ENCODE data around the gene ARL6IP4.
A peak's percentile ranks its signal among the peaks of the same experiment; 100 is the strongest.

Gene ARL6IP4

DNA sequence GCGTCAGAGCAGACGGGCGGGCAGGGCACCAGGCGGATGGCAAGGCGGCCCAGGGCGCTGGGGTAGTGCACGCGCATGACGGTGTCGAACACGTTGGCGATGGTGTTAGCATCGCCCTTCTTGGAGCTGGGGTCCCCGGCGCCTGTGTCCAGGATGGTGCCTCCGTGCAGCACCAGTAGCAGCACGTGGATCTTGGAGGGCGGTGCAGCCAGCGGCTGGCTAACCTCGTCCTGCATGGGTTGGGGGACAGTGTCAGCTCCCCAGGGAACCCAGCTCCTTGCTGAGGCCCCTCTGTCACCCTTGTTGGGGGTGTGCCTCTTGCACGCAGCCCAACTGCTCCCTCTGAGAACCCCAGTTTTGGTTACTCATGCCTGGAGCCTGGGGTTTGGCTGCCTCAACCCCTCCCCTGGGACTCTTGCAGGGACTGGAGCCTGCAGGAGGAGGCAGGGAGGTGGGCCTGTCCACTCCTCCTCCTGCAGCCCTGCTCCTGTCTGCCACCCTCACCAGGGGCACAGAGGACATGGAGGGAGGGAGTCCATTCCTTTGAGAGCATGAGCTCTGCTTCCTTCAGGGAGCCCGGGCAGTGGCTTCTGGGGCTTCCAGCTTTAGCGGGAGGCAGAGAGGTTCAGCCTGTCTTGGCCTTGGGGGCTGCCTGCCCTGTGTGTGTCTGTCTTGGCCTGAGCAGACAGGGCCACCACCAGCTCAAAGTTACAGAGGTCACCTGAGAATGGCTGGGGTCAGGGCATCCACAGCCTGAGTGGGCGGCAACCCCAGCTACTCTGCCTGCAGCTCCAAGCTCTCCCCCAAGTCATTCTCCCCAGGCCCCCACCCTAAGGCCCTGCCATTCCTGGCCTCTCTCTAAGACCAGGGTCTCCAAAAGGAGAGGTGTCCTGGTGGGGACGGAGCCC is 17.1 kb downstream of the ARL6IP4 start:
- H3K36me3 Mint-ChIP-seq (ENCODE audit: low read depth), result peaks cover 11% of the 10 kb centered on the region
- no peak overlapping the region for H3K4me3 Mint-ChIP-seq
- no peak for DNase-seq
- no peaks in the 10 kb centered on the region for H3K9me3 Mint-ChIP-seq
- H3K4me1 Mint-ChIP-seq (ENCODE audit: low read depth), result peaks cover 9% of the 10 kb centered on the region
- no peak overlapping the region for H3K27ac Mint-ChIP-seq
- H3K27me3 Mint-ChIP-seq, result no peaks in the 10 kb centered on the region

DNA sequence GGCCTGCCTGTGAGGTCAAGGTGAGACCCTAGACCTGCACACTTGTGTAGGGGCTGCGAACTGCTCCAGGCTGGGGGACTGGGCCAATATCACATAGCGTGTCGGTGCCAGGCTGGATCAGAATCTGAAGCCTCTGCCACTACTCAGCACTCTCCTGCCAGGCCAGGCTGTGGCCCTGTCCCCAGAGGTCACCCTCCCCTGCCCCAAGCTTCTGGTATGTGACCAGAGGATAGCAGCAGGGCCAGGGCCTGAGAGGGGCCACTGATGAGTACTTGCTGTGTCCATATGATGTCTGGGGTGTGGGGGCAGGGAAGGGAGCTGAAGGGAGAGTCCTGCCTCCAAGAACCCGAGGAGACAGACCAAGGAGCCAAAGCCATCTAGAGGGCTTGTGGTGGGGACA is 17.8 kb downstream of the ARL6IP4 start:
- no peak overlapping the region for H3K4me3 Mint-ChIP-seq
- peaks cover 5% of the 10 kb centered on the region for H3K4me1 Mint-ChIP-seq (ENCODE audit: low read depth)
- no peak overlapping the region for H3K27ac Mint-ChIP-seq
- H3K27me3 Mint-ChIP-seq, result no peaks in the 10 kb centered on the region
- peaks cover 11% of the 10 kb centered on the region for H3K36me3 Mint-ChIP-seq (ENCODE audit: low read depth)
- no peaks in the 10 kb centered on the region for H3K9me3 Mint-ChIP-seq
- no peak for DNase-seq

DNA sequence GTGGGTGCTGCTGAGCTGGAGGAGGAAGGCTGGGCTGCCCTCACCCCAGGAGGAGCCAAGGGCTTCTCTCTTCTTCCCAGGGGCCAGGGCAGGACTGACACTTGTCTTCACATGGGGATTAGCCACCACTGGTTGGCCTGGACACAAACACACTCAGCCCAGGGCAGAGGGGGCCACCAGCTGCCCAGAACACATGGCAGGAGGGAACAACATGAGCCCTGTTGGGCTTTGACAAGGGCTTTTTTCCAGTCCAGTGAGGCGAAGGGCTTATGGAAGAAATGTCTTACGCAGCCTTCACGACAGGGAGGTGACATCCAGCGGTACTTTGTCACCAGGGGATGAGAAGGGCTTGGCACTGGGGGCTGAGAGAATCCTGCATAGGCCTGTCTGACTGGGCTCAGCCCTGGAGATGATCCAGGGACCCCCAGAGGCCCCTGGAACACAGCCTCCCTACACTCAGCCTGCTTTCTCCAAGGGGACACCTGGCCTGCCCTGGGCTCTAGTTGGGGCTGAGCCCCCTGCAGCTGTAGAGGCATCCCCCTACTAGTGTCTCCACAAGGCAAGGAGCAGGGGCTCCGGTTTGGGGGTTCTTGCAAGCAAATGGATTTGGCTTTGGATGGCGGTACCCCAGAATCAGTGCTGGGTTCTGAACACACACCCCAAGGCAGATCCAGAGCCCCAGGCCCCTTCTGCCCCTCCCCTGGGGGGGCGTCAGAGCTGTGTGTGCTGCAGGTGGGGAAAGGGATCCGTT is 18.9 kb downstream of the ARL6IP4 start:
- Mint-ChIP-seq H3K27ac (peak overlapping the region; percentile 1), H3K9me3 (no peaks in the 10 kb centered on the region), H3K36me3 (ENCODE audit: low read depth) (peaks cover 15% of the 10 kb centered on the region)

DNA sequence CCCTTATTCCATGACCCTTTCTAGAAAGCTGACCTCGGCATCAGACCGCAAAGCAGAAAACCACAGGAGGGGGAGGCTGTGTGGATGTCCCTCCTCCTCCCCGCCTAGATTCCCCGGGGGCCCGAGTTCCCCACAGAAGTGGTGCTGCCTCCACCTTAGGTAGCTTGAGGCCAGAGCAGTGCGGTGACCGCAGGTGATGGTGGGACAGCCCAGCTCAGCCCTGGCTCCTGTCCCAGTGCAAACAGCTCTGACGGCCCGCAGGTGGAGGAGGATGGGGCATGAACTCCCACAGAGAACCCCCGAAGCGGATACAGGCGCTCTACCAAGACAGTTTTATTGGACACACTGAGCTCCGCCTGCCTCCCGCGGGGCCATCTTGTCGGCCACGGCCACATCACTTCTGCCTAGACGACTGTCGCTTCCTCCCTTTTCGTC is 19.5 kb downstream of the ARL6IP4 start:
- no peak for DNase-seq
- peaks cover 19% of the 10 kb centered on the region for H3K36me3 Mint-ChIP-seq (ENCODE audit: low read depth)
- H3K27ac Mint-ChIP-seq, result no peak overlapping the region
- no peaks in the 10 kb centered on the region for H3K9me3 Mint-ChIP-seq
- H3K4me1 Mint-ChIP-seq (ENCODE audit: low read depth), result no peaks in the 10 kb centered on the region
- no peaks in the 10 kb centered on the region for H3K27me3 Mint-ChIP-seq
- H3K4me3 Mint-ChIP-seq, result no peak overlapping the region

More for the DNA sequence above, 18.9 kb downstream of the ARL6IP4 start:
- no peak for DNase-seq
- H3K4me3 Mint-ChIP-seq, result no peak overlapping the region
- H3K4me1 Mint-ChIP-seq (ENCODE audit: low read depth), result no peaks in the 10 kb centered on the region
- H3K27me3 Mint-ChIP-seq, result no peaks in the 10 kb centered on the region

DNA sequence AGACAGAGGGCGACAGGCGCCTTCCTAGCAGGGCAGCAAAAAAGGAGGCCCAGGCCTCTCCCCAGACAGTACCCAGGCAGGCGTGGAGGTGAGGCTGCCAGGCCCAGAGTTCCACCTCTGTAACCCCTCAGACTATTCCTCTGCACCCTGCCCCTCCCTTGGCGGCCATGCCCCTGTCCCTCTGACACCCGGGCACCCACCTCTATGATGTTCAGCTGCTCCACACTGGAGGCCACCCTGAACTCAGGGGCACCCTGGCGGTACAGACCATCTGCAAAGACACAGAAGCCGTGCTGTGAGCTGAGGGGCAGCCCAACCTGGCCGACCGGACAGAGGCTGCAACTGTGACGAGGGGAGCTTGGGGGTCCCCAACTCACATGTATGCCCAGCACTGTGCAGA is 20.1 kb downstream of the ARL6IP4 start:
- H3K4me1 Mint-ChIP-seq (ENCODE audit: low read depth), result no peaks in the 10 kb centered on the region
- H3K9me3 Mint-ChIP-seq, result no peaks in the 10 kb centered on the region
- no peak overlapping the region for H3K4me3 Mint-ChIP-seq
- DNase-seq, result no peak
- no peaks in the 10 kb centered on the region for H3K27me3 Mint-ChIP-seq
- no peak overlapping the region for H3K27ac Mint-ChIP-seq
- peaks cover 22% of the 10 kb centered on the region for H3K36me3 Mint-ChIP-seq (ENCODE audit: low read depth)

DNA sequence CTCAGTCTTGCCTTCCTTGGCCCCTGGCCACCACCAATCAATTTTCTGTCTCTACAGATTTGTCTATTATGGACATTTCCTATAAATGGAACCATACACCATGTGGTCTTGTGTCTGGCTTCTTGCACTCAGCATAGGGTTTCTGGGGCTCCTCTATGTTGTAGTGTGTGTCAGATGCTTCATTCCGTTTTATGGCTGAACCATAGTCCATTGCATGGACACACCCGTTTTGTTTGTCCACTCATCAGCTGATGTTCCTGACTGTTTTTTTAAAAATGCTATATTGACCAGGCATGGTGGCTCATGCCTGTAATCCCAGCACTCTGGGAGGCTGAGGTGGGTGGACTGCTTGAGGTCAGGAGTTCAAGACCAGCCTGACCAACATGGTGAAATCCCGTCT is 21.0 kb downstream of the ARL6IP4 start:
- no peak for DNase-seq
- Mint-ChIP-seq H3K27ac (no peak overlapping the region), H3K9me3 (no peaks in the 10 kb centered on the region), H3K4me1 (ENCODE audit: low read depth) (no peaks in the 10 kb centered on the region), H3K4me3 (no peak overlapping the region), H3K27me3 (no peaks in the 10 kb centered on the region), H3K36me3 (ENCODE audit: low read depth) (peaks cover 22% of the 10 kb centered on the region)

DNA sequence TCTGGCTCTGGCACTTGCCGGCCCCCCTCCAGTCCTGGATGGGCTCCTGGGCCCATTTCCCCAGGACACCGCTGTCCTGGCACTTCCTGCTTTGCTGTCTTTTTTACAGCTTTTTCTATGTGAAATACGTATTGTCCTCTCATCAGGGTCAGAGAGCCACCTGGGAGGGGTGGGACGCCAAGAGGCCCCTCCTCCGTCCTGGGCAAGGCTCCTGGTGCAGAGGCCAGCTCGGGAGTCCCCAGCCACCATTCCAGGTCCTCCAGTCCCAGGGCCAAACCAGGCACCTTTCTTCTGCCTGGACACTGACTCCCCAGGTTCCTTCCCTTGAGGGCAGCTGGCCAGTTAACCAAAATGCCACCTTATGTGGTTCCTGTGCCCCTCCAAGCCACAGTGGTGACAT is 22.8 kb downstream of the ARL6IP4 start:
- H3K36me3 Mint-ChIP-seq (ENCODE audit: low read depth), result peaks cover 23% of the 10 kb centered on the region
- H3K9me3 Mint-ChIP-seq, result no peaks in the 10 kb centered on the region
- H3K4me3 Mint-ChIP-seq, result no peak overlapping the region
- H3K27ac Mint-ChIP-seq, result no peak overlapping the region
- no peak for DNase-seq
- H3K4me1 Mint-ChIP-seq (ENCODE audit: low read depth), result no peaks in the 10 kb centered on the region
- no peaks in the 10 kb centered on the region for H3K27me3 Mint-ChIP-seq

DNA sequence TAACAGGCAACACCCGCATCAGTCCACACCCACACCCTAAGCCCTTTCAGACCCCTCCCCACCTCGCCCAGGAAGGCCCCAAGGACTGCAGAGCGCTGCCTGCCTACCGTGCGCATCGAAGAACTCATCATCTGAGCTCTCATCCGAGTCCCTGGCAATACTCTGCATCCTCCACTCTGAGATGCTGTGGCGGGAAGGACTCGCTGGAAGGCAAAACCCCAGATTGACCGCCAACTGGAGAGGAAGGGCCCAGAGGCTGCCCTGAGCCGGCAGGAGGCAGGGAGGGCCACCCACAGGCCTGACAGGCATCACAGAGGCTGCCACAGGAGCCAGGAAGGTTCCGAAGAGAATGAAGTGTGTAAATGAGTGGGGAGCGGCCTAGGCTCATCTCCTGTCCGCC is 23.8 kb downstream of the ARL6IP4 start:
- Mint-ChIP-seq H3K27ac (no peak overlapping the region), H3K4me3 (no peak overlapping the region), H3K36me3 (ENCODE audit: low read depth) (peaks cover 23% of the 10 kb centered on the region), H3K4me1 (ENCODE audit: low read depth) (no peaks in the 10 kb centered on the region), H3K27me3 (no peaks in the 10 kb centered on the region), H3K9me3 (no peaks in the 10 kb centered on the region)
- no peak for DNase-seq

DNA sequence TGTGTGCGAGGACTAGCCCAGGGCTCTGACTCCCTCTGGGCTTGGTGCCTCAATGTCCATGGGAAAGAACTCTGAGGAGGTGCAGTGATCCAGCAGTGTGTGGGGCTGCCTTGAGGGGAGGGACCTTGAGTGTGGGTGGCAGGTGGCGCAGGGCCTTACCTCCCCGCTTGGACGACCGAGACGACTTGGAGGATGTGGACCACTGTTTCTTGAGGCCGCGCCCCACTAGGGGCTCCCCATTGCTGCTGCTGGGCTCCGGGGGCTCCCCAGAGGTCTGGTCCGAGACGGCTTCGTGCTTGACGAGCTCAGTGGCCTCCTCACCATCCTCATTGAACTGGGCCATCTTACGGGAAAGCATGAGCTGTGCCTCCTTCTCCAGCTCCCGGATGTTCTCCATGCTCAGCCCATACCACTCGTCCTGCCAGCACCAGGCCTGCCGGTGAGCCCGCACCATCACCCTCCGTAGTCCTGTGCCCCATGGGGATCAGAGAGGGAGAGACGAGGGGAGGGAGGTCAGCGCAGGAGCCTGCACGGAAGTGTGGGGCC is 24.7 kb downstream of the ARL6IP4 start:
- H3K36me3 Mint-ChIP-seq (ENCODE audit: low read depth), result peaks cover 28% of the 10 kb centered on the region
- H3K27ac Mint-ChIP-seq, result no peak overlapping the region
- no peak overlapping the region for H3K4me3 Mint-ChIP-seq
- no peak for DNase-seq
- no peaks in the 10 kb centered on the region for H3K4me1 Mint-ChIP-seq (ENCODE audit: low read depth)
- H3K27me3 Mint-ChIP-seq, result no peaks in the 10 kb centered on the region
- no peaks in the 10 kb centered on the region for H3K9me3 Mint-ChIP-seq

DNA sequence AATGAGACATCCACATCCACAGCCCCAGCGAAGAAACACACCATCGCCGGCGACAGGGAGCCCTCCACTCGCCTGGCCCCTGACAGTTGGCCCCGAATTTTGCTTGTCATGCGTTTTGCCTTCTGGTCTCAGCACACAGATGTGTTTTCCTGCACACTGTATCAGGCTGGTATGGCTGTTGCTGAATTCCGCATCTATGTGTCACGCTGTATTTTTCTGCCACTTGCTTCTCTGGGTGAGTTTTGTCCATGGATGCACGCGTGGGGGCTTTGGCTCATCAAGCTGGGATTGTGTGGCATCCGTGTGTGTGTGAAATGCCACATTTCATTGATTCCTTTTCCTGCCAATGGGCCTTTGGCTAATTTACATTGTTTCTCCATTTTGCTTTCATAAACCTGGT is 26.5 kb downstream of the ARL6IP4 start:
- H3K36me3 Mint-ChIP-seq (ENCODE audit: low read depth), result peaks cover 24% of the 10 kb centered on the region
- no peak overlapping the region for H3K4me3 Mint-ChIP-seq
- H3K9me3 Mint-ChIP-seq, result no peaks in the 10 kb centered on the region
- H3K27ac Mint-ChIP-seq, result no peak overlapping the region
- no peak for DNase-seq
- H3K27me3 Mint-ChIP-seq, result no peaks in the 10 kb centered on the region
- H3K4me1 Mint-ChIP-seq (ENCODE audit: low read depth), result no peaks in the 10 kb centered on the region

DNA sequence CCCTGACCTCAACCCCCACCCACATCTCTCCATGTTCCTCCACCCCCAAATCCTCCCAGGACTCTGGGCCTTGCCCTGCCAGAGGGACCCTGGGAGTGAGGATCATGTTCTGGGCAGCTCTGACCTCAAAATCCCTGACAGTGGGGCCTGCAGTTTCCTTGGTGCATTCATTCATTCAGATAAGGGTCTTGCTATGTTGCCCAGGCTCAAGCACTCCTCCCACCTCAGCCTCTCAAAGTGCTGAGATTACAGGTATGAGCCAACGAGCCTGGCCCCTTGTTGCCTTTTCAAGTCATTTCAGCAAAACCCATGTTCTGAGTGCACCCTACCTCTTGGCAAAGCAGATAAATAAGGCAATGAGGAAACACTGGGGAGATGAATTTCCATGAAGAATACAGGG is 29.6 kb downstream of the ARL6IP4 start:
- H3K36me3 Mint-ChIP-seq (ENCODE audit: low read depth), result peaks cover 20% of the 10 kb centered on the region
- no peaks in the 10 kb centered on the region for H3K27me3 Mint-ChIP-seq
- DNase-seq, result no peak
- no peak overlapping the region for H3K4me3 Mint-ChIP-seq
- H3K4me1 Mint-ChIP-seq (ENCODE audit: low read depth), result no peaks in the 10 kb centered on the region
- no peak overlapping the region for H3K27ac Mint-ChIP-seq
- H3K9me3 Mint-ChIP-seq, result no peaks in the 10 kb centered on the region

DNA sequence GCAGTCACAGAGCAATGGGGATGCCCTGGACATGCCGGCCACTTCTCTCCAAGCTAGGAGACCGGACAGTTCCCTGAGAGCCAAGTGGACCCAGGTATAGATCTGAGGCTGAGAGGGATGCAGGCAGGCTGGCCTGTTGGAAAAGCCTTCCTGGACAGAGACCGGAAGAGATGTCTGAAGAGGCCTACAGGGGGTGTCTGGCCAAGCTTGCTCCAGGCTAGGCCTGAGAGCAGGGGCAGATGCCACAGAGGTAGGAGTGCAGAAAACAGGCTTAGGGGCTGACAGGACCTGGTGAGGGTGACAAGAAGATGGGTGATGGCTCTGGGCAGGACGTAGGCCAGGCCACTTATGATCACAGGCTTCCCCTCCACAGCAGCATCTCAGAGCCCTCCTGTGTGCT is 30.2 kb downstream of the ARL6IP4 start:
- H3K27ac Mint-ChIP-seq, result no peak overlapping the region

DNA sequence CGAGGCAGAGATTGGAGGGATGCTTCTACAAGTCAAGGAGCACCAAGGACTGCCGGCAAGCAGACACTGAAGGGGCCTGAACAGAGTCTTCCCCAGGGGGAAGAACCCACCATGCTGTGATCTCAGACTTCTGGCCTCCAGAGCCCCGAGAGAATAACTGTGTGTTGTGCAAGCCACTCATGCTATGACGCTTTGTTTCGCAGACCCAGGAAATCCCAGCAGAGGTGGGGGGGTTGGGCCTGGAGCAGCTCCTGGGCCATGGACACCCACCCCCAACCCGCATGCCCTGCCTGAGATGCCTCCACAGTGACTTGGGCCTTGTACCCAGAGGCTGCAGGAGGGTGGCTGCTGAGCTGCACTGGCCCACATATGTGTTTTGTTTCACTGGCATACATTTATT is 31.2 kb downstream of the ARL6IP4 start:
- H3K4me3 Mint-ChIP-seq, result no peak overlapping the region
- DNase-seq, result no peak
- peaks cover 21% of the 10 kb centered on the region for H3K36me3 Mint-ChIP-seq (ENCODE audit: low read depth)
- H3K9me3 Mint-ChIP-seq, result no peaks in the 10 kb centered on the region
- H3K27me3 Mint-ChIP-seq, result no peaks in the 10 kb centered on the region
- peak overlapping the region; percentile 37 for H3K27ac Mint-ChIP-seq
- no peaks in the 10 kb centered on the region for H3K4me1 Mint-ChIP-seq (ENCODE audit: low read depth)

More for the DNA sequence above, 30.2 kb downstream of the ARL6IP4 start:
- Mint-ChIP-seq H3K36me3 (ENCODE audit: low read depth) (peaks cover 18% of the 10 kb centered on the region), H3K27me3 (no peaks in the 10 kb centered on the region), H3K4me1 (ENCODE audit: low read depth) (no peaks in the 10 kb centered on the region), H3K9me3 (no peaks in the 10 kb centered on the region), H3K4me3 (no peak overlapping the region)
- DNase-seq, result no peak

DNA sequence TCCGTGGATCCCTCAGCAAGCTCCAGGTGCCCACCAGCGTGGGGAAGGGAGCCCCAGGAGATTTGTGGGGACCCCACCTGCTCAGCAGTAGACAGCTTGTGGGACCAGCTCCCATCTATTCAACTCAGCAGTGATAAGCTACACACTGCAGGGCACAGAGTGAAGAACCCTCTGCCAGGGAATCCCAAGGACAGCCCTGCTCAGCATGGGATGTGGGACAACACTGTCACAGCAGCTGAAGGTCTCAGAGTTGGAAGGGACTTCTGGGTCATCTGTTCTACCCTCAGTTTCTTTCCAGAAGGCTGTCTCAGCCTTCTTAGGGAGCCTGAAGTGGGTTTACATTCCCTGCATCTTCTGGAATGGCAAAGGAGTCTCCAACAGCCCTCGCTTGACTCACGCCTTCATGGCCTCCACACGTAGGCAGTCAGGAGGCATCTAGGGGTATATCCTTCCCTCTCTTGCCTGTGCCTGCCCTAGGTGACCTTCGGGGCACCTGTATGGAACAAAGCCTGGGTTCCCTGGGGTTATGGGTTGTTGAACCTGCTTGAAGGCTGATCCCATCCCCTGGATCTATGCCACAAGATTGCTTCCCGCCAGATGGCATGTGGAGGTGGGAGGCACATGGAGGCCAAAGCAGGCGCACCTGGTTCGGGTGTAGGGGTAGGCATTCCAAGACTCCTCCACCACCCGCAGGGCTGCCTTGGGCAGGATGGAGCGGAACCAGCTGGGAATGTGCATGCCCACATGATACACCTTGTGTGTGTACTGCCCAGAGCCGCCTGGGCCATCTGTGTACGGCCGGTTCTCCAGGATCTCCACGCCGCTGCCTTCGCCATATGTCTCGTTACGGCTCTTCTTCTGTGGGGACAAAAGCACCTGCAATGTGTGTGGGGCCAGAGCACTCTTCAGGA is 33.0 kb downstream of the ARL6IP4 start:
- Mint-ChIP-seq H3K4me3 (no peak overlapping the region), H3K36me3 (ENCODE audit: low read depth) (peaks cover 17% of the 10 kb centered on the region), H3K4me1 (ENCODE audit: low read depth) (no peaks in the 10 kb centered on the region), H3K27ac (no peak overlapping the region), H3K9me3 (no peaks in the 10 kb centered on the region), H3K27me3 (no peaks in the 10 kb centered on the region)
- no peak for DNase-seq

All from activated T-cell treated with anti-CD3 and anti-CD28 coated beads, Interleukin-2, amount 50 U/mL, for 24 hours (primary cell).